Activated CD8-positive, alpha-beta memory T cell treated with anti-CD3 and anti-CD28 coated beads, Interleukin-2, amount 50 U/mL, for 1 hour (primary cell): ENCODE measurements around the gene FGB.
"Not testable (repeated sequence)": the region's sequence is repeated elsewhere in the genome, so short reads cannot be mapped to it uniquely, and the experiment has no call there.

Experiments used
- DNase-seq: peaks from one replicate; pipeline ENCODE4 v3.0.0-alpha.2; 2020; ENCODE audit errors: extremely low read depth

Gene FGB

DNA sequence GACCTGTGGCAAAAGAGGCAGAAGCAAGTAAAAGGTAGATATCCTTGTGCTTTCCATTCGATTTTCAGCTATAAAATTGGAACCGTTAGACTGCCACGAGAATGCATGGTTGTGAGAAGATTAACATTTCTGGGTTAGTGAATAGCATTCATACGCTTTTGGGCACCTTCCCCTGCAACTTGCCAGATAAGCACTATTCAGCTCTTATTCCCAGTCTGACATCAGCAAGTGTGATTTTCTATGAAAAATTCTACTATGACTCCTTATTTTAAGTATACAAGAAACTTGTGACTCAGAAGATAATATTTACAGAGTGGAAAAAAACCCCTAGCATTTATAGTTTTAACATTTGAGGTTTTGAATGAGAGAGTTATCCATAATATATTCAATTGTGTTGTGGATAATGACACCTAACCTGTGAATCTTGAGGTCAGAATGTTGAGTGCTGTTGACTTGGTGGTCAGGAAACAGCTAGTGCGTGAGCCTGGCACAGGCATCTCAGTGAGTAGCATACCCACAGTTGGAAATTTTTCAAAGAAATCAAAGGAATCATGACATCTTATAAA is 3.9 kb downstream of the FGB start:
- DNase-seq, result no peak

DNA sequence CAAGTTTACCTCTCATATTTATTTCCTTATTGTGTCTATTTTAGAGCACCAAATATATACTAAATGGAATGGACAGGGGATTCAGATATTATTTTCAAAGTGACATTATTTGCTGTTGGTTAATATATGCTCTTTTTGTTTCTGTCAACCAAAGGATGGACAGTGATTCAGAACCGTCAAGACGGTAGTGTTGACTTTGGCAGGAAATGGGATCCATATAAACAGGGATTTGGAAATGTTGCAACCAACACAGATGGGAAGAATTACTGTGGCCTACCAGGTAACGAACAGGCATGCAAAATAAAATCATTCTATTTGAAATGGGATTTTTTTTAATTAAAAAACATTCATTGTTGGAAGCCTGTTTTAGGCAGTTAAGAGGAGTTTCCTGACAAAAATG is 6.2 kb downstream of the FGB start:
- no peak for DNase-seq

DNA sequence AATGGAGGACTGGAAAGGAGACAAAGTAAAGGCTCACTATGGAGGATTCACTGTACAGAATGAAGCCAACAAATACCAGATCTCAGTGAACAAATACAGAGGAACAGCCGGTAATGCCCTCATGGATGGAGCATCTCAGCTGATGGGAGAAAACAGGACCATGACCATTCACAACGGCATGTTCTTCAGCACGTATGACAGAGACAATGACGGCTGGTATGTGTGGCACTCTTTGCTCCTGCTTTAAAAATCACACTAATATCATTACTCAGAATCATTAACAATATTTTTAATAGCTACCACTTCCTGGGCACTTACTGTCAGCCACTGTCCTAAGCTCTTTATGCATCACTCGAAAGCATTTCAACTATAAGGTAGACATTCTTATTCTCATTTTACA is 6.8 kb downstream of the FGB start:
- DNase-seq, result no peak

DNA sequence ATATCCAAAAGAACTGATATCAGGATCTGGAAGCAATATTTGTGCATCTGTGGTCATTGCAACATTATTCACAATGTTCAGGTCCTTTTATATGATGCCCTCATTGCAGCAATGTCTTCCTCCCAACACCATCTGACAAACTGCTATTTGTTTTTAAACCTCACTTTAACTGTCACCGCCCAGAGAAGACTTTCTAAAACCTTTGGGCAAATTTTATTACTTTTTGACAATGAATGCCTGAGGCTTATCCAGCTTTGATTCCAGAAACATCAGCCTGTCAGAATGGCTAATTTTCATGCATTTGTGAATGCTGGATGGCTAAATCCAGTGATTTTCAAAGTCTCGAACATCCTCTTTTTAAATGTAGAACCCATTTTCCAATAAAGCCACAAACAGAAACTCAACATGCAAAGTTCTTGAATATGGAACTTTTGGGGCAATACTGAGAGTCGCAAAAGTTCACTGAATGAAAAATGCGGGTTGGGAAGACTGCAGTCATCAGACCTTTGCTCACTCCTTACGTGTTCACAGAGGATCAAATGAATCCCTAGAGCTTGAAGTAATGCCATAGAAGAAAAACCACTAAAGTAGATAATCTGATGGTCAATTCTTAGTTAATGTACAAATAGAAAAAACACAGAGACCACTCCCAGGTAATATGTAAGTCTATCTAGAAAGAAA is 10.5 kb downstream of the FGB start:
- DNase-seq, result no peak

DNA sequence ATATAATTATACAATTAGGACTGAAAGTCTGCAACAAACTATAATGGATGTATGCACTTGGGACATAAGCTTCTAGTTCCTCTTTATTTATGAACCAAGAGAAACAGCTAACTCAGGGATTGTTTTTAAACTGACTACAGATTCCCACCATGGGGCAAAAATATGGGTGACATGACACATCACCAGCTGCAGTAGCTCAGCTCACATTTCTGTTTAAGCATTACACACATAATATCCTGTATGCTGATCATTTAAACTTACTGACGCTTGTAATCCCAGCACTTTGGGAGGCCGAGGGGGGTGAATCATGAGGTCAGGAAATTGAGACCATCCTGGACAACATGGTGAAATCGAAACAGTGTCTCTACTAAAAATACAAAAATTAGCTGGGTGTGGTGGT is 11.5 kb downstream of the FGB start:
- DNase-seq, result no peak

DNA sequence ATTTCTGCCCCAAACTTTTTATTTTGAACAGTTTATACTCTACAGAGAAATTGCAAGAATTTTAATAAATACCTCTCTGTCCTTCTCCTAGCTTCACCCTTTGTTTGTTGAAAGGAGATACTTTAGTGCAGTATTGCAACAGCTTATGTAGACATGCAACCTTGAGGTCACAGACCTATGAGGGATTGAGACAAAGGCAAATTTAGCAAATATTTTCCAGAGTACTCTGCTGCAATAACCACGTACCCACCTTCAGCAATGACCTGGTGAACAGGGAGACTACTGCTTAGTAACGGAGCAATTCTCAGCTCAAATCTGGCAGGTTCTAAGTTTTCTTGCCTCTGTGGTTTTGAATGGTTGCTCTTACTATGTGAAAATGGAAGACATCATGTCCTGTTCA is 14.5 kb downstream of the FGB start:
- no peak for DNase-seq

DNA sequence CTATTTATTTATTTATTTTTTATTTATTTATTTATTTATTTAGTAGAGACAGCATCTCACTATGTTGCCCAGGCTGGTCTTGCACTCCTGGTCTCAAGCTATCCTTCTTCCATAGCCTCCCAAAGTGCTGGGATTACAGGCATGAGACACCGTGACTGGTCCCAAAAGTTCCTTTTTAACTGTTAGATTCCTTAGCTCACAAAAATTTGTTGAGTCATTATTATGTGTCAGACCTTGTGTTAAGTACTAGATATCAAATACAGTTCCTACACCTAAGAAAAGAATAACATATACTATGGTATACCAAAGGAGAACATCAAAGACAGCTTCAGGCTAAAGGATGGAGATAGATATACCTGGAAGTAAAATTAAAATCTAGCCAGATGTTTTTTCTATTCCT is 16.1 kb downstream of the FGB start:
- DNase-seq, result no peak

DNA sequence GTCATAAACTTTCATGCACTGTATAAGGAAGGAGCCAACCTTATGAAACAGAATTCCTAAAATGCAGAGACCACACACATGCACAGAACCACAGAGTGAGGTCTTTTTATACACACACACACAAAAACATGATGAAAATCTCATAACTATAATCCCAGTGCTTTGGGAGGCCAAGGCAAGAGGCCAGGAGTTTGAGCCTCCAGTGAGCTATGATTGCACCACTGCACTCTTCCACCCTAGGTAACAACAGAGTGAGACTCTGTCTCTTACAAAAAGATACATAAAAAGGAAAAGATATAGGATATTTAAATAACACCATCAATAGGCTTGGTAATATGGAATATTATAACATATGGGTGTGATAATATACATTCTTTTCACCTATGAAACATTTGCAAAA is 17.1 kb downstream of the FGB start:
- DNase-seq, result no peak

DNA sequence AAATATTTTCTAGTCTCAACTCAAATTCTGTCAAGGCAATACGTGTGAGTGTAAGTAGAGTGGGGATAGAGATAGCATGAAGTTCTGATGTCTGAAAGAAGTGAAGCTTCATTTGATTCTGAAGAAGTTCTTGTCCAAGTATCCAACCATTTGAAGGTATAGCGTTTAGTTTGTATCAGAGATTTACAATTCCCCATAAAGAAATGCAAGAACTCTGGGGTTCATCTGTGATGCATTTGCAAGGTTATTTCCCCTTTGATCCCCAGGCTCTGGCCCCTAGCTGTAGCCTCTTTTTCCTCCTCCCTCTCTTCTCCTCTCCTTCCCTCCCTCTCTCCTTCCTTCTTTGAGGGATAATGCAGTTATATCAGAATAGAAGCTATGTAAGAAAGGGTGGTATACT is 19.9 kb downstream of the FGB start:
- no peak for DNase-seq

DNA sequence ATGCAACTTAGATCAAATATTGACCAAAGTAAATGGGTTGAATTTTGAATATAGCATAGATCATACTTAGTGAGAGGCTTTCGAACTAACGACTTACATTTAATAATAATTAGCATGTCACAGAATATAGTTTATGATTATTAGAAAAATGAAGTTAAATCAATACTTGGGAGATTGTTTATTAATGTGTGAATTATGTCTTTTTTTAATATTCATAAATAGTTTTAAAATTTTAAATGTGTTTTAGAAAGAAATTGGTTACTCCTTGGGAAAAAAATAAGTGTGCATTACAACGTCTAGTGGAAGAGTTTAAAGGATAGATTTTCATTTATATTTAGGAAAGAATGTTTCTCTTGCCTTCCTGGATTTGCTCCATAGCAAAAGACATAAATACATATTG is 20.4 kb downstream of the FGB start:
- no peak for DNase-seq

DNA sequence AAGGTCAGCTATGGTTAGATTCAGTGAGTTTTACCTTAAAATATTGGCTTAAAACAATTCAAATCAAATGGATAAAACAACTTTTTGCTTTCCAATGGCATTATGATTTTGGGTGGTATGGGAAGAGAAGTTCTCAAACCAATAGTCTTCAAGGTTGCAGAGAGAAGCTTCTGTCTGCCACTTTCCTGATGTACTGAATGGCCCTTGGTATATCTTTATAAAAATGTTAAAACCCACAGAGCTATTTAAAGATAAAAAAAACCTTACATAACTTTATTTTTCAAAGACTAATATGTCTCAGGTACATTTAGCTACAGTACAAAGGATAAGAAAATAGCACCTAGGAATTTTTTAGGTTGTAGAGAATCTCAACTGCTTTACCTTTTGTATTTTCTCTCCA is 20.9 kb downstream of the FGB start:
- no peak for DNase-seq

DNA sequence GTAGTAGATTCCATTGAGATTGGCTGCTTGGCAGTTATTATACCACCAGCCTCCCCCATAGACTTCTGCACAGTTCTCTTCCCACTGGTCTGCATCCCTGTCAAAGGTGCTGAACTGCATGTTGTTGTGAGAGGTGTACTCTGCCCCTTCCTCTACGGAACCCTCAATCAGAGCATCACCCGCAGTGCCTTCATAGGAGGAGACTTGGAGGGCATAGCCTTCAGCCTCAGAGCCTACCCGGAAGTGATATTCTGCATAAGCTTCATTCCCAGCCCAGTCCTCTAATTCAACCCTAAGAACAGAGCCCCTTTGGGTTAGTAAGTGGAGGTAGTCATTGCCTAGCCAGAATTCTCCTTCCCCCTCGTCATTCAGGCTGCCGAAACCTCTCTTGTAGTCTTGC is 21.4 kb downstream of the FGB start:
- DNase-seq, result no peak

DNA sequence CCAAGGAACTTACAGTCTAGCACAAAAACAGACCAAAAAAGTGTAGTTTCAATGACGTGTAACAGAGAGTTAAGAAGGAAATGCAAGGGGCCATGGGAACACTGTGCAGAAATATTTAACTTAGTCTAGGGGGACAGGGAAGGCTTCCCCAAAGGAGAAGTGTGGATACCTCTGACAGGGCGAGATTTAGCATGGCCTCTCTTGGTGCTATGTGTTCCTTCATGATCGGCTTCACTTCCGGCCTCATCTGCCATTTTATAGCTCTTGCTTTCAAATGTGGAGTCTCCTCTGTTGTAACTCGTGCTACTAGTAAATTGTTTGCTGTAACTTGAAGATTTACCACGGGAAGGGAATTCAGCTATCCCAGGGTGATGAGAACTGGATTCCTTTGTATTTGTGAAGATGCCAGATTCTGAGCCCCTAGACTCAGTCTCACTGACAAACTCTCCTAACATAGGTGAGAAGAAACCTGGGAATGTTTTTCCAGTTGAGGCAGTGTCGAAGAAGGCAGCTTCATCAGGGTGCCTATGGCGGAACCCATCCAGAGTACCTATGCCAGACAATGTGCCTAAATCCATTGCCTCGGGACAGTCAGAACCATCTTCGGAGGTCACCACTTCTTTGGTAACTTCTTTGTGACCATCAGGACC is 22.7 kb downstream of the FGB start:
- no peak for DNase-seq

DNA sequence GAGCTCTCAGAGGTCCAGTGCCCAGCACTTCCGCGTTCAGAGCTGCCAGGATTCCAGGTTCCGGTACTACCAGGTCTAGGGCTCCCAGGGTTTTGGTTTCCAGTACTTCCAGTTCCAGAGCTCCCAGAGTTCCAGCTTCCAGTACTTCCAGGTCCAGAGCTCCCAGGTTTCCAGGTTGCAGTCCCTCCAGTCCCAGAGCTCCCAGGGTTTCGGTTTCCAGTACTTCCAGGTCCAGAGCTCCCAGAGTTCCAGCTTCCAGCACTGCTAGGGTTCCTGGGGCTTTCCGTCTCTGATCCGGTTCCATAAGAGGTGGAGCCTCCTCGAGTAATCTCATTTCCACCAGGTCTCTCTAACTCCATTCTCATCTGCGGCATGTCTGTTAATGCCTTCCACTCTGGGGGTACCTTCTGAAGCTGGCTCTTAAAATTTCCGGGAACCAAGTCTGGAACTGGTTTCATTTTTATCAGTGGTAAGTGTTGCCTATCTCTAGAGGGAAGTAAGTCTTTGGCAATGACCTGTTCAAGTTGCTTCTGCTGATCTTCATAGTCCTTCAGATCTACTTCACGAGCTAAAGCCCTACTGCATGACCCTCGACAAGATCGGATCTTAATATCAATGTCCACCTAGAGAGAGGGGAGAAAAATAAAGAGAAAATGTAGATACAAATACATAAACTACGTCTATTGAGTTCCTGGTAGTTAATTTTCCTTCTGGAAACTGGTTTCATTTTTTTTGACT is 23.7 kb downstream of the FGB start:
- no peak for DNase-seq

DNA sequence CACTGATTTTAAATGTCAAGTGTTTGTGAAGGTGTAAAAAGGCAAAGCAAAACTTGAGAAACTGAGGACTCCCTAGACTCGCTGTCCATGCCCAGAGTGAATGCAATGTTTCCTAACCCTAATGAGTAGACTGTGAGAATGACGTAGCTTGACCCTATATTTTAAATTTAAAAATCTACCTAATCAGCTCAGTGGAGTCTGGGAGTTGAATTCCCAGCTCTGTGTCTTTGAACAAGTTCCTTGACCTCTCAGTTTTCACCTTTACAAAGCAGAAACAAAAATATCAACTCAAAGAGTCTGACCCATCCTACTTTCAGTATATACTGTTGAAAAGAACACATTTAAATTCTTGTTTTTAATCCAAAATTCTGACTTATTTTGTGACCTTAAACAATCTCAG is 25.4 kb downstream of the FGB start:
- DNase-seq, result no peak

DNA sequence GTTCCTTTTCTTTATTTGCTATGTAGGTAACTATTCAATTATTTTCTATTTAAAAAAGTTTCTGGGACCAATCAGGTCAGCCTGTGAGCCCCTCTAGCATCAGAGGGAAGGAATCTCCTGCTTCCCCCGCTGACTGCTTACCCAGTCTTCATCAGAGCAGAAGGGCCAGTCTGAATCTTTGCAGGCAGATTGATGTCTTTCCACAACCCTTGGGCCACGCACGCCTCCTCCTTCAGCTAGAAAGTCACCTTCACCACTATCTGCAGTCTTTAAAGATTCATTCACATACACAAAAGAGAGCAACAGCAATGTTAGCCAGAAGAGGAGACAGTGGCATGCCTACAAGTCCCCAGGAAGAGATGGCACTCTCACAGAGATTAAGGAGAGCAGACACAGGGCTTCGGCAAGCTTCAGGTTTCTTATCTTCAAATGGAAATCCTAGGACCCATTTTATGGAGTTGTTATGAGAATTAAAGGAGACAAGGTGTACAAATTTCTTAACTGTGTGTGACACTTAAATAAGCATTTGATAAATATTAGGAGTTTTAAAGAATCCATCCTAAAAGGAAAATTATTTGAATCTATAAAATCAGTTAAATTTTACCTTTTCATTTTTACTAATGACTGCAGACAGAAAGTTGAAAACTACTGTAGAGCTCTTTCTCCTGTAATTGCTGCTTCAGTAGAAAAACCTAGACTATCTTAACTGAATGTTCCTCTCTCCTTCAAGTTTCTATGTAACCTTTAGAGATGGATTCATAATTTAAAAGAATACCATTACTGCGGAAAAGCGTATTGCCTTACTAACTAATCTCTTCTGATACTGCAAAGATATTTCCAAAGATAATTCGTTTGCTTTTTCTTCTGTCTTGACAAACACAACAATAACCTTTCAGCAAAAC is 26.7 kb downstream of the FGB start:
- no peak for DNase-seq

DNA sequence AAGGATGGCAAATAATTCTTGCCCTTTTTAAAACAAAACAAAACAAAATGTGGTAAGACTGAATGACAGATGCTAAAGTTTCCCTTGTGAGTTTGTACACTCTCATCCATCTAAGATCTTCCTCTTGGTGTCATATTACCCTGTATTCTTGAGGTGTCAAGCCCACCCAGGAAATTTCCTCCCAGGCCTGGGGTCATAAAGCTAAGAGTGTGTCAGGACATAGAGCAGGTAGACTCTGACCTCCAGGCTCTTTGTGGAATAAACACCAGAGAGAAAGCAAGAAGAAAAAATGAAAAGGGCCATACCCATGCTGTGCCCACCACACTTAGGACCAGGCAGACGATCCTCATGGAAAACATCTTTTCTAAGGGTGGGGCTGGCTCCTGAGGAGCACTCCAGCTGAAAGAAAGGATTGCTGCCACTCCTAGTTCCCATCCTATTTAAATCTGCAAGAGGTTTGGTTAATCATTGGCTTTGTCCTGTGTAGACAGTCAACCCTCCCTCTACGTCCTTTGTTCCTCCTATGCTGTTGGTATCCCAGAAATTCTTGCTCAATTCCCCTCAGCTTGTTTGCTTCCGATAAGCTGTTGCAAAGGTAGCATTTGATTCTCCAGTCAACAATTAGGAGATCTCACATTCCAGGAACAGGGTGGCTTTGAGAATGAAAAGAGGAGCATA is 27.7 kb downstream of the FGB start, which contains the start of gene FGA:
Gene FGA, minus strand, starts transcription at position 414 of the 678 bp plus-strand sequence. Its CDS starts 55 bp downstream, at position 359.
- DNase-seq, result no peak

DNA sequence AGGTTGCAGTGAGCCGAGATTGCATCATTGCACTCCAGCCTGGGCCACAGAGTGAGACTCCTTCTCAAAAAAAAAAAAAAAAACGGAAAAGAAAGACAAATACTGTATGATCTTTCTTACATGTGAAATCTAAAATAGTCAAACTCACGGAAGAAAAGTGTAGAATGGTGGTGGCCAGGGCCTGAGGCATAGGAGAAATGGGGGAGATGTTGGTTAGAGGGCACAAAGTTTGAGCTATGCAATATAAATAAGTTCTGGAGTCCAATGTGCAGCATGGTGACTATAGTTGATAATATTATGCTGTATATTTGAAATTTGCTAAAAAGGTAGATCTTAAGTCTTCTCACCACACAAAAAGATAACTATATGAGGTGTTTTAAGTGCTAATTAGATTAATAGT is 29.1 kb downstream of the FGB start:
- DNase-seq, result no peak

DNA sequence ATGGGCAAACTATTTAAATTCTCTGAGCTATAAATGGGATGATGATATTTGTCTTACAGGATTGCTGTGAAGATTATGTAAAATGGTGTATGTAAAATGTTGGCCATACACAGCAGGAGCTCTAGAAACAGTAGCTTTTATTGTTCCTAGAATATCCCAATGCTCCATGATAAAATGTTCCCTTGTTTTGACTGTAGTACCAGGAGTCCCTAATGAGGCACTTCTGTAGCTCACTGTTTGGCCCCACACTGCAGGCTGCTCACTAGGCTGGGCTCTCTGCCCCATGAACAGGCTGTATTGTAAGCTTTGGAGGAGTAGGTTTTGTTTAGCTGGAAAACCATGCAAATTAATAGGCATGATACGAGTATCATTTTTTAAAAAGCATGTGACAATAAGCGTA is 31.1 kb downstream of the FGB start:
- DNase-seq, result no peak

DNA sequence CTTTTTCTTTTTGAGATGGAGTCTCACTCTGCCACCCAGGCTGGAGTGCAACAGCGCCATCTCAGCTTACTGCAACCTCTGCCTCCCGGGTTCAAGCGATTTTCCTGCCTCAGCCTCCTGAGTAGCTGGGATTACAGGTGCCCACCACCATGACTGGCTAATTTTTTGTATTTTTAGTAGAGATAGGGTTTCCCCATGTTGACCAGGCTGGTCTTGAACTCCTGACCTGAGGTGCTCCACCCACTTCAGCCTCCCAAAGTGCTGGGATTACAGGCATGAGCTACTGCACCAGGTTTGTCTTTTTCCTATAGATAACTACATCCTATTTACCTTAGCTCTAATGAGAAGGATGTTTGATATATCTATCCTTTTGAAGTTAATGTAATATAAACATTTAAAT is 31.5 kb downstream of the FGB start:
- DNase-seq, result not testable (repeated sequence)

DNA sequence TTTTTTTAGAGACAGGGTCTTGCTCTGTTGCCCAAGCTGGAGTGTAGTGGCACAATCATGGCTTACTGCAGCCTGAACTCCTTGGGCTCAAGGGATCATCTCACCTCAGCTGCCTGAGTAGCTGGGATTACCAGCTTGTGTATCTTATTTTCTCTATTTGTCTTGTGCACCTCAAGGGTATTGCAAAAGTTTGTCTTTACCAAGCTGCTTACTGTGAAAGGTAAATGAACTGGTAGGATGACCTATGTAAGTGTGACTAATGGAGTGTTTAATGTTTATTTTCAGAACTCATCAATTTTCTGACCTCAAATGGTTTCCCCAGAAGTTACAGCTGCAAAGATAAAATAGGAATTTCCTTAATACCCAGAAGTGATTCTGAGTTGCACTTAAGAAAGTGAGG is 33.0 kb downstream of the FGB start:
- no peak for DNase-seq
